HG03432 (cell line): Measurements from ENCODE around the gene KDM7A.

Experiments
- ATAC-seq: cut with Tn5 transposase; IDR thresholded peaks from one replicate; pipeline ENCODE4 v1.9.1; 2021; ENCODE audit warnings: mild to moderate bottlenecking, moderate library complexity; ENCODE audit not compliant: unreplicated experiment

The KDM7A gene

GRCh38 chr7:140096459-140096858 lies 80.3 kb downstream of the KDM7A start:
- no peak for ATAC-seq

DNA sequence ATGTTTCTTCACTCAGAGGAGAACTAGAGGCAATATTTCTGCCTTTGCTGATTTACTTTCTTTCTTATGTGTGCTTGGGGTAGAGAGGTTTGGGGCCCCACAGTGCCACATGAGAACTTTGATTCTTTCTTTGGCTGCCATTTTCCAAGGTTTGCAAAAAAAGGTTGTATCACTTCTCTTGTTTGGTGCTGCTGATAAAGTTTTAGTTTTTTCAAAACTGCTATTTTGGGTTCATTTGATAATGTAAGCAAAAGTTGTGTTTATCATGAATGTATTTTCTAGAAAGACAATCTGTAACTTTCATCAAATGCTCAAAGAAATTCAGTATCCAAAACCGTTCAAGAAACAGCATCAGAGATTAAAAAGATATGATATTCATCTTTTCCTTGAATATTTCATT lies 83.4 kb downstream of the KDM7A start:
- no peak for ATAC-seq

DNA sequence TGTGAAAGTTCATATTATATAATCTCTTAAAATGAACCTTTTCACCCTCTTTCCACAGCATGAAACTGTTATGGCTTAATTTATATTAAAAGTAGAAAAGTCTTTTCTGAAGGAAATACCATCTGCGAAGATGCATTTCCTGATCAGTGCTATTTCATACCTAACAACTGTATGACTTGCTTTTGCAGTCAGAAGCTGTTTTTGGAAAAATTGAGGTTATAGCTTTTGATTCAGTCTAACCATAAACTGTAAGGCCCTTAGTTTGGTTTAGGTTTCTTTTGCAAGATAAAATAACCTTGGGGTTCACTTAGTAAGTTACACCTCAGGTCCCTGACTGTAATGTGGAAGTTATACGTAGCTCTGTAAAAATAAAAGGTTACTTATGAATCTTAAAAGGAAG lies 91.3 kb downstream of the KDM7A start:
- ATAC-seq, result no peak

DNA sequence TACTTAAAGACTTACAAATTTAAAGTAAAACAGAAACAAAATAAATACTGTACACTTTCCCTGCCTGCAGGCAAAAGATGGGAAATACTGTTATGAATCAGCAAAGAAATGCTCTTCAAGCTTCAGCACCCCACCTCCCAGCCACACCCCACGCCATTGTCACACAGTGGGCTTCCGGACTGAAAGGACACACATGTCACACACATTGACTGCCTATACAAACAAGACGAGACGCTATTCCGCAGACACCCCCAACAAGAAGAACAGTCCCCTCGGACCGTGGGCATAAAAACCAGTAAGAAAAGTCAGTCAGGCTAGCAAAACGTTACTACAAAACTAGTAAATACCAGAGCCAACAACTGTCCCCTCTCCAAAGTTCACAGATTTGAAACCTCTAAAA lies 91.8 kb downstream of the KDM7A start:
- peak; percentile 98 for ATAC-seq

DNA sequence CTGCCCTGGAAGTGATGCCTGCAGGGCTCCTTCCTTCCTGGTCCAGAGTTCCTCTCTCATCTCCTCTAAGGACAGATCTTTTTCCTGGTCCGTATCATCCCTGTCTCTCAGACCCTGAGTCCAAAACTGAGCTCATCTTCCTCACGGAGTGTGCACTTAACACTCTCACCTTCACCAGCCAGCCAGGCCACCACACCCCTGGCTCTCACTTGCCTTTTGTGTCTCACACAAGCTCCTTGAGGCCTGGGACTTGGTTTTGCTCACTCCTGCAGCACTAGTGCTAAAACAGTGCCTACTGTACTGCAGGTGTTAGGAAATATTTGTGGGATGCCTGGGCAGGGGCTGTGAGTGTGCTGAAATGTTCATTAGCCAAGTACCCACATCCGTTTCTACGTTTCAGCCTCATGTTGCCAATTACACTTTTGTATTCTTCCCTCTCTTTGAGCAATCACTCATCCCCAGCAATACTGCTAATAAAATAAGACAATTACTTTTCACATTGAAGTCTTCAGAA lies 92.6 kb downstream of the KDM7A start:
- no peak for ATAC-seq

DNA sequence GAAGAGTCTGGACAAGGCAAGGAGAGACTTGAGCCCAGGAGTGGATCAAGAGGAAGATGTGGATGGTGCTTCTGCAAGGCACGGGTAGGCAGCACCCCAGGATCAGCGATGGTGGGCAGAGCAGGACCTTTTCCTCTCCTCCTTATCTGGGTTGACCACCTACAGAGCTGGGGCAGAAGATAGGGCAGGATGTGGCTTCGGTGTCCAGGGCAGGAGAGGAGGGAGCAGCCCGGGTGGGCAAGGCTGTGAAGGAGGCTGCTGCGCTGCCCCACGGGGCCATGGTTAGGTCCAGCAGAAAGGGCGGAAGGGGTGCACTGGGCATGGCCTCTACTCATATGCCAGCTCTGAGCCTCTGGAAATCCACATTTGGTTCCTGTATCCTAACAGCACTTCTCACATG lies 94.0 kb downstream of the KDM7A start:
- ATAC-seq, result no peak

DNA sequence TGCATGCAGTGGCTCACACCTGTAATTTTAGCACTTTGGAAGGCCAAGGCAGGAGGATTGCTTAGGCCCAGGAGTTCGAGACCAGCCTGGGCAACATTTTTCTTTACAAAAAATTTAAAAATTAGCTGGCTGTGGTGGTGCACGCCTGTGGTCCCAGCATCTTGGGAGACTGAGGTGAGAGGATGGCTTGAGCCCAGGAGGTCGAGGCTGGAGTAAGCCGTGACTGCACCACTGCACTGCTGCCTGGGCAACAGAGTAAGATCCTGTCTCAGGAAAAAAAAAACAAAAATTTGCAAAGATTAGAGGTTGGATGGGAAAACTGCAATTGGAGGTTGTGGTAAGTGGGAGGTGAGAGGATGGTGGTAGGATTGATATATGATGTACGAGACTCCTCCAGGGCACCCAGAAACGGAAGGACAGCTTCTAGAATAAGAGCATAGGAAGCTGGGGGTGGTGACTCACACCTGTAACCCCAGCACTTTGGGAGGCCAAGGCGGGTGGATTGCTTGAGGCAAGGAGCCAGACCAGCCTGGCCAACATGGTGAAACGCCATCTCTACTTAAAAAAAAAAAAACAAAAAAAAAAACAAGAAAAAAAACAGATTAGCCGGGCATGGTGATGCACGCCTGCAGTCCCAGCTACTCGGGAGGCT lies 94.9 kb downstream of the KDM7A start:
- ATAC-seq, result no peak

DNA sequence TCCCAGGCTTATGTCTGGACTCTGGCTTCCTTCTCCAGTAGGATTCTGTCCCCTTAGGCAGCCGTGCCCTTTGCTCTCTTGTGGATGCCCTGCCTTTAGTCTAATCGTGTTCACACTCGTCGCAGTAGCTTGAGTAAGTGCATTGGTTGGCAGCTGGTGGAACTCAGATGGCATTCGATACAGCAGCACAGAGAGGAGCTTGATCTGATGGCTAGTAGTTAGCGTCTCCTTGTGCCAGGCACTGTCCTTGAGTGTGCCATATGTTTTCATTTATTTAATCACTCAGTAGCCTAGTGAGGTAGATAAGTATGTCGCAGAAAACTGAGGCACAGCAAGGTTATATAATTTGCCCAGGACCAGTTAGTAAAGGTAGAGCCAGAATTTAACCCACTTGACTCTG lies 95.9 kb downstream of the KDM7A start:
- ATAC-seq, result no peak

GRCh38 chr7:140079121-140079536 lies 97.7 kb downstream of the KDM7A start:
- ATAC-seq, result no peak

GRCh38 chr7:140078392-140078791 lies 98.4 kb downstream of the KDM7A start:
- no peak for ATAC-seq

- no peak for ATAC-seq
Measured at GRCh38 chr7:140074780-140075179, 102.0 kb downstream of the KDM7A start.

GRCh38 chr7:140070546-140070945 lies 106.2 kb downstream of the KDM7A start:
- ATAC-seq, result no peak

GRCh38 chr7:140069298-140069949 lies 107.4 kb downstream of the KDM7A start:
- no peak for ATAC-seq

GRCh38 chr7:140068033-140068432 lies 108.8 kb downstream of the KDM7A start:
- no peak for ATAC-seq

GRCh38 chr7:140067052-140067451 lies 109.7 kb downstream of the KDM7A start:
- no peak for ATAC-seq

DNA sequence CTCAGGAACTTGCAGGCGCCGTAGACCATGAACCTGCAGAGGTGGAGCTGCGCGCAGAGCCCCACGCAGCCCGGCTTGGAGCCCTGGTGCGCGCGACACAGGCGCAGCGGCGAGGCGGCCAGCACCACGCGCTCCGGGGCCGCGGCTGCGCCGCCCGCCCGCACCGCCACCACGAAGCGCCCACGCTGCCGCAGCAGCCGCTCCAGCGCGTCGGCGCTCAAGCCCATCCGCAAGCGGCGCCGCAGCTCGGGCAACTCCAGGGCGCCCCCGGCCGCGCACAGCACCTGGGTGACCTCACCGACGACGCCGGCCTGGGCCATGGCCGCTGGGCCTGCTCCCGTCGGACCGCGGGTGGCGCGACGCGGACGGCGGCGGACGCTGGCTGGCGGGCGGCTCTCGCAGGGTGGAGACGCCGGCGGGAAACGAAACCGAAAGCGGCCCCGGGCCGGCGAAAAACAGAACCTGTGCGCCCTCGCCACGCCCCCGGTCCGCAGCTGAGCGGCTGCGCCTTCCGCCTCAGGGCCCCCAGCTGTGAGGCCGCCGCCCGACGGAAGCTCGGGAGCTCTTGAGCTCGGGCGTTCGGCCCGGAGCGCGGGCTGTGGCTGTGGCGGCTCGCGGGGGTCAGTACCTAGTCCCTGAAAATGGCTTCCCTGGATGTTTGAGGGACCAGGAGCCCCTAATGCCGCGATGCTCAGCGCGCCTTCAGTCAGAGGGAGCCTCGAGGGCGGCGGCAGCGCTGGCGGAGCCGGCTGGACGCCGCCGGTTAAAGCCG lies 114.1 kb downstream of the KDM7A start, which contains the start of gene PARP12:
TSS of gene PARP12 (minus strand) at position 424 of the 772 bp plus-strand sequence. CDS start at position 320, 104 bp downstream.
- peak; percentile 95 for ATAC-seq

DNA sequence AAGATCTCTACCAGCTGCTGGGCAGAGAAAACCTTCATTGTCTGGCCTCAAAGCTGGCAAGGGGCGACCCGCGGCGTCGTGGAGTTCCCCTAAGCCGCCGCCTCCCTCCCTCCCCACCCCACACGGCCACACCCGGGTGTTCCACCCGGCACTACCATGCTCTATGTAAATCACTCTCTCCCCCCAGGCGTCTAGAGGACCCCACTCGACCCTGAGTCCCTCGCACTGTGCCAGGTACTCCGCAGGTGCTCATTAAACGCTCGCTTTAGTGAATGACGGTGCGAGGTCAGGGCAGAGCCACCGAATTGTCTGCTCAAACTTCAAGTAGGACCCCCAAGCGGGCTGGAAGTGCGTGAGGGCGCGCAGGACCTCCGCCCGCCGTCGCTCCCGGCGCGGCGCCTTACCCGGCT lies 114.7 kb downstream of the KDM7A start:
- peak; percentile 28 for ATAC-seq

DNA sequence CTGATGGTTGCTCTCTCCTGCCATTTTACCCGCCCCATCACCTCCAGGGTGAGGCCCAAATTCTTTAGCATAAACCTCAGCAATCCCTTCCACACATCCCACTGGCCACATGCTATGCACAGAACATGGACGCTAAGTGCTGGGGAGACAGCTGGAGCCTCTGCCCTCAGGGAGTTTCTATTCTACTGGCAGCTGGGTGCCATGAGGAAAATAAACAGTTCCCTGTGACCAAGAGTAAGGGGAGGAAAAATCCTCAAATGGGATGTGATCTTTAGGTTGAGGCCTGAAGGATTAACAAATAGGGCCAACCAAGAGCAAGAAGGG lies 115.2 kb downstream of the KDM7A start:
- ATAC-seq, result no peak

DNA sequence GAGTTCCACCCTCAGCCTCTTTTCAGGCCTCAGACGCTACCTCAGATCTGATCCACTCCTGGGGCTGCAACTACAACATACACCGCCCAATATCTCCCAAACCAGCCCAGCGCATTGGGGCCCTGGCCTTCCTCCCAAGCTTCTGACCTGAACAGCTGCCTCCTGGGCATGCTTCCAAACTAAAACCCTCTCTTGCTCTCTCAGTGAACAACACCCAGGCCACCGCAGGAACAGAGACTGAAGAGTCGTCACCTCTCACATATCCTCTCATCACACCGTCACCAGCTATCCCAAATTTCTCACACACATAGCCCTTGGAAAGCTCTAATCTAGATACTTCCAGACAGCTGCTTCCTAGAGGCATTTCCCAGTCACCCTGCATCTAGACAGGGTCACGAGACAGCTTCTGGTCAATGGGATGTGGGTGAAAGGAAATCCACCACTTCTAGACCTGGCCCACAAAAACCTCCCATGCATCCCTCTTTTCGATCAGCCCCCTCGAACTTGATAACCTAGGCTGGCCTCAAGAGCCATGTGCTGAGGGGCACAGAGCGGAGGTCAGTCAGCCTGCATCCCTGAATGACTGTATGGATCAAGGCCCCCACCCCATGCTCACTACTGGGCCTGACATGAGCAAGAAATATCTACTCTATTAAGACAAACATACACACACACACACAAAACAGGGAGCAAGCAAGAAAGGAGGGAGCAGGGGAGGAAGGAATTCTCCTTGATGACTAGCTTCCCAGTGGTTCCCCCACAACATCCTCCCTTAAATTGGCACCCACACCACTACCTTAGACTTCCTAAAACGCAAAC lies 115.8 kb downstream of the KDM7A start:
- no peak for ATAC-seq

GRCh38 chr7:140060243-140060630 lies 116.5 kb downstream of the KDM7A start:
- no peak for ATAC-seq
